OCI-LY7 (cell line): Measurements from ENCODE around the gene AGRN. TPM values are rescaled to one million over a fixed set of nuclear protein-coding genes. Genes with fewer than 3 reads are reported as not detected.
A peak's percentile ranks its signal among the peaks of the same experiment; 100 is the strongest.

Experiments used
- BruUV-seq: library from RNA; stranded (reverse); fragments of 400-500 nt; replicated peaks from 2 replicates; lab custom pipeline; 2021; lab: Mats Ljungman, UMichigan
- CTCF ChIA-PET: fragments of 300-600 bp; sonication (Branson Sonifier 250); formaldehyde crosslinking; loops from one replicate; lab custom pipeline; 2022; ENCODE audit warnings: antibody characterized with exemption; ENCODE audit not compliant: unreplicated experiment; lab: Charles Lee
- POLR2A ChIA-PET: fragments of 300-600 bp; sonication (Branson Sonifier 250); formaldehyde crosslinking; loops from one replicate; lab custom pipeline; 2022; ENCODE audit warnings: antibody characterized with exemption; lab: Charles Lee
- DNase-seq: peaks from one replicate; pipeline ENCODE4 v3.0.0-alpha.2; 2015; ENCODE audit warnings: low spot score
- H2AFZ ChIP-seq: fragments of 200-600 bp; sonication (generic), shearing (Covaris generic); 2 replicates; pipeline ENCODE4 v1.6.1; 2014; ENCODE audit warnings: mild to moderate bottlenecking, antibody characterized with exemption, low read length, moderate library complexity
- H3K27ac ChIP-seq: fragments of 200-600 bp; sonication (generic); 2 replicates; pipeline ENCODE4 v1.5.1; 2014; ENCODE audit warnings: mixed run types, low read depth, mild to moderate bottlenecking, moderate library complexity, low read length, inconsistent platforms; ENCODE audit not compliant: poor library complexity, severe bottlenecking
- H3K36me3 ChIP-seq: fragments of 200-600 bp; sonication (generic); 2 replicates; pipeline ENCODE4 v1.6.1; 2014; ENCODE audit warnings: mild to moderate bottlenecking, antibody characterized with exemption, low read length, moderate library complexity, mixed read lengths; ENCODE audit not compliant: insufficient read depth
- H3K4me1 ChIP-seq: fragments of 200-600 bp; sonication (generic); 2 replicates; pipeline ENCODE4 v1.5.1; 2014; ENCODE audit warnings: mild to moderate bottlenecking, low read length; ENCODE audit not compliant: insufficient read depth, poor library complexity, severe bottlenecking
- H3K4me2 ChIP-seq: fragments of 200-600 bp; sonication (generic); 2 replicates; pipeline ENCODE4 v1.6.1; 2014; ENCODE audit warnings: mild to moderate bottlenecking, low read length
- H3K4me3 ChIP-seq: fragments of 200-600 bp; sonication (generic); 2 replicates; pipeline ENCODE4 v1.5.1; 2014; ENCODE audit warnings: mild to moderate bottlenecking, low read depth, low read length; ENCODE audit not compliant: poor library complexity, severe bottlenecking
- H3K79me2 ChIP-seq: fragments of 200-600 bp; sonication (generic); 2 replicates; pipeline ENCODE4 v1.6.1; 2016; ENCODE audit warnings: low read depth, mild to moderate bottlenecking, low read length, moderate library complexity, mixed read lengths; ENCODE audit not compliant: insufficient read depth
- H3K9me2 ChIP-seq: fragments of 200-600 bp; sonication (generic); 2 replicates; pipeline ENCODE4 v1.6.1; 2016; ENCODE audit warnings: mild to moderate bottlenecking, low read length, mixed read lengths; ENCODE audit not compliant: insufficient read depth
- H3K9me3 ChIP-seq: fragments of 200-600 bp; sonication (generic); 2 replicates; pipeline ENCODE4 v1.6.1; 2014; ENCODE audit warnings: mild to moderate bottlenecking, mixed run types, low read length, mixed read lengths
- H4K20me1 ChIP-seq: fragments of 200-600 bp; sonication (generic); 2 replicates; pipeline ENCODE4 v1.6.1; 2014; ENCODE audit warnings: mild to moderate bottlenecking, antibody characterized with exemption, low read length, moderate library complexity, mixed read lengths; ENCODE audit not compliant: insufficient read depth
- CTCF ChIP-seq: fragments of 200-600 bp; sonication (generic); conservative IDR thresholded peaks from 2 replicates; pipeline ENCODE4 v1.5.1; 2014; ENCODE audit warnings: mild to moderate bottlenecking, antibody characterized with exemption, low read length, moderate library complexity, mixed read lengths
- EZH2phosphoT487 ChIP-seq: fragments of 200-600 bp; sonication (generic); IDR thresholded peaks from 2 replicates; pipeline ENCODE4 v1.6.1; 2018; ENCODE audit warnings: low read depth, borderline replicate concordance, mild to moderate bottlenecking, mixed run types, antibody characterized with exemption, low read length, moderate library complexity, mixed read lengths
- intact Hi-C: fragments of 100-400 bp; cut with micrococcal nuclease; formaldehyde crosslinking; loops from one replicate; pipeline ENCODE4 v1.10.0; 2022; ENCODE audit not compliant: unreplicated experiment
- total RNA-seq, 2 experiments: library from RNA; depleted of rRNA in 1 of 2; stranded (reverse); fragments of >200 nt in 1 of 2; shearing (Covaris generic) in 1 of 2; gene quantifications; 2 replicates each; pipeline ENCODE4 v1.2.3, GENCODE V29; 2014 to 2022

Gene AGRN
- total RNA-seq, 2 experiments from 2014 or later = 2.7 to 9.1 TPM

GRCh38 chr1:1058921-1059493 is 39.1 kb downstream of the AGRN start:
- no peaks in the 10 kb centered on the region for H3K36me3 ChIP-seq
- no peak overlapping the region for H3K27ac ChIP-seq
- DNase-seq = no peak
- H3K4me1 ChIP-seq = peaks cover 9% of the 10 kb centered on the region
- peak overlapping the region; percentile 66 for H3K4me2 ChIP-seq
- CTCF ChIA-PET = interaction anchor here (0.6 kb wide), 2 partner anchors 27 to 485 kb away, joined by 3 read pairs; no protein-coding TSS in a partner anchor
- BruUV-seq = no TSS peak
- TF ChIP-seq CTCF (peak; percentile 73), EZH2phosphoT487 (no peak)
- peak overlapping the region; percentile 80 for H2AFZ ChIP-seq
- H3K9me2 ChIP-seq = no peaks in the 10 kb centered on the region
- no peaks in the 10 kb centered on the region for H3K79me2 ChIP-seq
- POLR2A ChIA-PET = no interaction called here
- H3K9me3 ChIP-seq = no peaks in the 10 kb centered on the region
- intact Hi-C loops = no loop called here
- peak overlapping the region; percentile 68 for H3K4me3 ChIP-seq
- no peaks in the 10 kb centered on the region for H4K20me1 ChIP-seq

- Histone ChIP-seq H3K27ac (no peak overlapping the region), H3K4me3 (peak overlapping the region; percentile 68), H3K9me3 (no peaks in the 10 kb centered on the region), H2AFZ (peak overlapping the region; percentile 80), H3K4me2 (peak overlapping the region; percentile 66), H4K20me1 (no peaks in the 10 kb centered on the region), H3K79me2 (no peaks in the 10 kb centered on the region), H3K9me2 (no peaks in the 10 kb centered on the region), H3K4me1 (peaks cover 12% of the 10 kb centered on the region), H3K36me3 (no peaks in the 10 kb centered on the region)
- intact Hi-C loops = loop anchor here (5.0 kb wide), 1 partner anchor 42 kb away; no protein-coding TSS in a partner anchor
- TF ChIP-seq EZH2phosphoT487 (no peak), CTCF (peak; percentile 37; the same call in 1 of the 2 replicates)
- POLR2A ChIA-PET = no interaction called here
- no TSS peak for BruUV-seq
- CTCF ChIA-PET = no interaction called here
- peak; percentile 92 for DNase-seq
Measured at GRCh38 chr1:1059494-1060280, 39.8 kb downstream of the AGRN start.
